Testis (tissue), 2 donors: ENCODE results near the gene LTBP4.

ENCODE experiments used
- CTCF ChIP-seq, 3 experiments: fragments of 450-650 bp in 2 of 3; fragments of 200-600 bp in 1 of 3; sonication (generic) in 1 of 3; IDR thresholded peaks; one replicate each; pipeline ENCODE4 v1.5.1; 2016 to 2019; ENCODE audit warnings: antibody characterized with exemption in 3 of 3, mild to moderate bottlenecking in 2 of 3, moderate library complexity in 1 of 3
- POLR2A ChIP-seq: fragments of 450-650 bp; IDR thresholded peaks from one replicate; pipeline ENCODE4 v1.6.1; 2017; ENCODE audit warnings: antibody characterized with exemption, mild to moderate bottlenecking, moderate library complexity

- no peak for TF ChIP-seq CTCF (IDR thresholded peaks at IDR 0.05)
- TF ChIP-seq POLR2A: no peak
Measured at GRCh38 chr19:40556953-40557530, 44.1 kb upstream of the LTBP4 start.
